Stimulated activated CD4-positive, alpha-beta T cell treated with anti-CD3 and anti-CD28 coated beads, Interleukin-2, amount 100 ng/mL, for 24 hours (primary cell): ENCODE data around the gene RPL19.
"Not testable (repeated sequence)": the region's sequence is repeated elsewhere in the genome, so short reads cannot be mapped to it uniquely, and the experiment has no call there.

Experiments
- DNase-seq, 2 donors: peaks; one replicate each; pipeline ENCODE4 v3.0.0-alpha.2; 2020

RPL19 gene

DNA sequence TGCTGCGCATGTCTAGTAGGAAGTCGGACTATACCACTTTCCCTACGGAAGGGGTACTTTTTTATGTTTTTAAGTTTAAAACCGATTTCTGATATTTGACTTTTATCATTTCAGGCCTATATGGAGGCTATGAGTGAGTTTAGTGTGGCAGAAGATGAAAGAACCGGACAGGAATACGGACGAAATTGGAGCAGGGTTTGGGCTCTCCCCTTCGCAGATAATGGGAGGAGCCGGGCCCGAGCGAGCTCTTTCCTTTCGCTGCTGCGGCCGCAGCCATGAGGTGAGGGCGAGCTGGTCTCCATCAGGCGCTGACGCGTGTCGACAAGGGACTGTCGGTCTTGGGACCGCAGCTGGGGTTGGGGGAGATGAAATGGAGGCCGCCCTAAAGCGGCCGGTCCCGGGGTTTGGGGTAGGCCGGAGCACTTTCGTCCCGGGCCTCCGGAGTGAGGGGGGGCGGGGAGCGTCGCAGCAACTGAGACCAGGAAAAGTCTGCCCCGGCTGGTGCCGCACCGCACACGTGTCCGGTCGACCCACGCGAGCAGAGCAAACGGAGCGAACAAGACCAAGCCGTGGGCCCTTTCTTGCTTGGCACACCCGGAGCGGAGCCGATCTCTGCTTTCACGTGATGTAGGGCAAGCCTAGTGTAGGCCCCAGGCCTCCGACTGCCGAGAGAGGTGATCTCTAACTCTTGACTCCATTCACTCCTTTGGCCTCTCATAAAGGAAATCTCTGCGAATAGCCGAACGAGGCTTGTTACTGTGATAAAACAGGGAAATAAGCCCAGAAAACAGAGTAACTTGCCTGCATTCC, at the start of gene RPL19:
Gene RPL19, plus strand, starts transcription at position 214 of the 810 bp plus-strand sequence. Its CDS starts 62 bp downstream, at position 276.
- DNase-seq: peak; percentile 79 to 83

DNA sequence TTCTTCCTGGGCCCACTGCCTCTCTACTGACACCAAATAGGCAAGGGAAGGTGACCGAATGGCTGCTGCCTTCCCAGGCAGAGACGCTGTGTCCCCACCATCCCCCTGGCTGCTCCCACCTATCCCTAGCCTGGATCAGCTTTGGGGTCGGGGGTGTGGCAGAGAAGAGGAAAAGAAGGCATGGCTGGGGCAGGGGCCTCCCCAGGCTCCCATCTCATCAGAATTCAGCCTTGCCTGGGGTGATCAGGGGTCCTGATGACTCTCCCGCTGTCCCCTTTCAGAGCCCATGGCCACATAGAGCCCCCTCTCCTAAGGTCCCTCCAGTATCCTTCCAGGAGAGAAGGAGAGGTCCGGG, 49.3 kb upstream of the RPL19 start:
- DNase-seq: no peak

DNA sequence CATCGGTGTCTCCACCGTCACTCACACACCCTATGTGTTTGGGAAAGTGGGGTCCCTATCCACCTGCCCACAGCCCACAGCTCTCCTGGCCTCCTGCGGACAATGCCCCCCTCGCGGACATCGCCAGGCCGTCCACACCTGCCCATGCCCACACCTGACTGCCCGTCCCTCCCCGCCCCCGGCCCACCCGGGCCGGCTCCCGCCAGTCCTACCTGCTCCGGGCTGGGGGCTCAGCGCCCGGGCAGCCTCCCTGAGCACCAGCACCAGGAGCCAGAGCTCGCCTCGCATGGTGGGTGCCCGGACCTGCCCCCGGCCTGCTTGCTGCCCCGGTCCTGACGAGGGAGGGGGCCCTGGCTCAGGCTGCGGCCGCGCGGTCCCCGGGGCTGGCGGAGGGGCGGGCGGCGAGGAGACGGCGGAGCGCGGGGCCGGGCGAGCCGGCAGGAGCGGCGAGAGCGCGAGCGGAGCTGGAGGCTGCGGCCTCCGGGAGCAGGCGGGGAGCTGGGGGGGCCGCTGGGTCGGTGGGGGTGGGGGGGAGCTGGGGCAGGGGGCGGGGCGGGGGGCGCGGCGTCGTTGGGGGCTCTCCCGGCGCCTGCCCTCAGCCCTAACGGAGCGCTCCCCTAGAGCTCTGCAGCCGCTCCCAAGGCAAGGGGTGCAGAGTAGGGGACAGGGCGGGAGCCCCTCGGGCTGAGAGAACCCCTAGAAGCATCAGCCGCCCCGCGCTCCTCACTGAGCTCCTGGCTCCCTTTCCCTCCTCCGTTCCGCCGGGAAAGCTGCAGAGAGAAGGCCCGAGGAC, 48.7 kb upstream of the RPL19 start, which contains the start of gene PLXDC1:
Gene PLXDC1, minus strand, starts transcription at position 488 of the 793 bp plus-strand sequence. Its CDS starts 200 bp downstream, at position 288.
- peak; percentile 27 to 29 for DNase-seq

DNA sequence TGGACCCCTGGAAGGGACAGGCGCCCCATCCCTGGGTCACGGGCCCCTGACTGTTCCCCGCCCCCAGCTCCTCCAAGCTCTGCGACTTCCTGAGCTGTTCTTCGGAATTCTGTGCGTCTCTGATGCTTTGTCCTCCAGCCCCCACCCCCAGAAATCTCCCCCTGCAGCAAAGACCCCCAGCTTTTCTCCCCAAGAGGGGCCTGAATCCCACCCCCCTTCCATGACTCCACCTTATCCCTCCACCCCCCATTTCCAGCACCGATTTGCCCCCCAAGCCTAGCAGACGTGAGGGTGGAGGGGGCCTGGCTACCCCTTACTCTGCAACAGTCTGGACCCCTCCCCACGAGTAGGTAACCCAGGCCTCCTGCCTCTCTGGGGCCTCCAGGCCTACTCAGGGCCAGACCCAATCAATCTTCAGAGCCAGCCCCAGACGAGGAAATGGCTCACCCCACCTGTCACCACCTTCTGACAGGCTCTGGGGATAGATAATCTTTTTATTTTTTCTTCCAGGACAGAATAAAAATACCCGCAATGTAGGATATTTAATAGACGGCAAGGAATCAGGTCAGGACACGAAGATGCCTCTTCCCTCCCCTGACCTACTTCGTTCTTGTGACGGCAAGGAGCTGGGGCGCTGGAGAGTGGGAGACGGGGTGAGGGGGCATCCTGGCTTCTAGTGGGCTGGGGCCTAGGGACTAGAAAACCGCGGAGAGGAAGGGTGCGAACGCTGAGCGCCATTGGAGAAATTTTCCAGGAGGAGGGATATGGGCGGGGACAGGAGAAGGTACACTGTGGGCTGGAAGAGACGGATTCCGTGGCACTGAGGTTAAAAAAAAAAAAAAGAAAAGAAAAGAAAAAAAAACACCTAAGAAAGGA, 47.9 kb upstream of the RPL19 start:
- DNase-seq: peak in 1 of 2 donors; percentile 28

DNA sequence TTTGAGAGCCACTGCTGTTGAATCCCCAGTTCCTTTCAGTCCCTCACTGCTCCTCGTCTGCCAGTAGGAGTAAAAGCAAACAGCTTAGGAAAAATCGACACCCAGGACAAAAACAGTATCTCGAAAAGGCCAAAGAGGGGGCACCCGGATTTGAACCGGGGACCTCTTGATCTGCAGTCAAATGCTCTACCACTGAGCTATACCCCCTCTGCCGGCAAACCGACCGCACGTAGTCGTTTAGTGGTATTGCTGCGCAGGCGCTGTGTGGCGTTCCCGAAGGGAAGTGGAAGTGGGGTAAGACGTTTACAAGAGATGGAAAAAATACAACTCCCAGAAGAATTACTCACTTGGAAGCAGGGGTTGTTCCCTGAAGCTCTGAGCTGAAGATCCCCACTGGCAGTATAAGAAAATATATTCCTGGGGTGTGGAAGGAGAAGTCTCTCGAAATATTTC, 46.5 kb upstream of the RPL19 start:
- peak; percentile 96 to 98 for DNase-seq

DNA sequence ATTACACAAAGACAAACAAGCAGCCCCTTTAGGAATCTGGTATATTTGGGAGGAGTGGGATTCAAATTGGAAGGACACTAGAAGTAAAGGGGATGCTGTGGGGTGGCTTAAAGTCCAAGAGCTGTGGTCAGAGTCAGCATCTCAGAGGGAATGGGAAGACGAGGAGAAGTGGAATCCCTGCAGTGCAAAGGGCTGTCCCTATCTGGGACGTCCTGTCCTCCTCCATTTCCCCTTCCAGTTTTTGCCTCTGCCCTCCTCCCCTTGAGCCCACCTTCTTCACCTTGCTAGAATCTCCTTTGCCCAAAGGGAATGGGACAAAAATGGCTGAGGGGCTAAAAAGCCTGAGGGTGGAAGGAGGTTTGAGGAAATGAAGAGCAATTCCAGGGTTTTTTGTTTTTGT, 44.4 kb upstream of the RPL19 start:
- no peak for DNase-seq

DNA sequence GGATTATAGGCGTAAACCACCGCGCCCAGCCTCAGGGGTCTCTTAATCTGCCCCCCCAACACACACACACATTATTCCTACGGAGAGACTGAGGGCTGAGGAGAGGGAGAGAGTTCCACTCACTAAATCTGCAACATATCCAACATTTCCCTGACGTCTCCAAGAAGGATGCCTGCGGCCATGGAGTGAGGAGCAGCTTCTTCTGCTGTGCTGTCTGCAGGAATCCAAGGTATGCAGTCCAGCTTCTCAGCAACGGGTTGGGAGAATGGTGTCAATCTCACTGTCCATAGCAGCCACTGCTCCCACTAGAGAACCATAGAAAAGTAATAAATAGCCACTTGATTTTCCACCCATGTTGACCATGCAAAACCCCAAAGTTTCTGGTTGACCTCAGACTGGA, 43.6 kb upstream of the RPL19 start:
- DNase-seq: no peak

DNA sequence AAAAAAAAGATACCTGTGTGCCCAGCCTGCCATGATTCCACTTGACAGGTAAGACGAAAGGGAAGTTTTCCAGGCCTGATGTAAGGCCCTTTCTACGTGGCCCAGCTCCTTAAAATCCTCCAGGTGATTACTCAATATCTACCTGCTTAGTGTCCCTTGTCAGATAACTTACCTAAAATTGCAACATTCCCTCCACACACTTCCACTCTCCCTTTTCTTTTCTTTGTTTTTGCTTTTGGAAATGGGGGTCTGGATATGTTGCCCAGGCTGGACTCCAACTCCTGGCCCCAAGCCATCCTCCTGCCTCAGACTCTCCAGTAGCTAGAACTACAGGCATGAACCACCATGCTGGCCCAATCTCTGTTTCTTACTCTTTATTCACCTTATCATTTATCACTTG, 41.5 kb upstream of the RPL19 start:
- DNase-seq: no peak

DNA sequence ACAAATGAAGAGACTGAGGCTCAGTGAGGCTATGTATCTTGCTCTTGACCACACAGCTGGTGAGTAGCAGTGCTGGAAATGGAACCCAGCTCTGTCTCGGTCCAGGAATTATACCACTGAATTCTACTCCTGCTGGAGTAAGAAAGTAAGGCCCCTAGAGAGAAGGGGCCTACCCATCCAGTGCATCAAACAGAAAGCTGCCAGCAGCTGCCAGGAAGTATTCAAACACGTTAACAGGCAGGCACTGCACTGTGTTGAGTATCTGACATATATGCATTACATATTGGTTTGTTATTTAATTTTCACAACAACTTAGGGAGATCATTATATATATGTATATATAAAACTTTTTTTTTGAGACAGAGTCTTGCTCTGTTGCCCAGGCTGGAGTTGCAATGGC, 38.1 kb upstream of the RPL19 start:
- no peak for DNase-seq

DNA sequence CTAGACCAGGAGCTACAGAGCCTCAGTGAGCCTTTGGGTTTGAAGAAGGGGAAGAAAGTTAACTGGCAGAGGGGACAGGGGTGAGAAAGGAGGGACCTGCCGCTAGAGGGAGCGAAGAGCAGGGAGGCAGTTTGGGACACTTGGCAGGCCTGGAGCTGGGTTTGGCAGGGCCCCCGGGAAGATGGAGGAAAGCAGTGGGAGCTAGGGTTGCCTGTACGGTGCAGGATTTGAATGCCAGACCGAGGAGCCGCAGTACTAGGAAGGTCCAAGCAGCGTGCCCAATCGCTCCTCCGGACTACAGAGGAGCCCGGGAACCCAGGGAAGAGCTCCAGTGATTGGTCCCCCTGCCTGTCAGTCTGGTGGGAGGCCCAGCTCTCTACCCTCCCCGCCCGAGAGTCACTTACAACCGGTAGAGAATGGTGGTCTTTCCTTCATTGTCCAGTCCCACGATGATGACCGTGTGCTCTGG, 35.4 kb upstream of the RPL19 start:
- DNase-seq: peak; percentile 82

DNA sequence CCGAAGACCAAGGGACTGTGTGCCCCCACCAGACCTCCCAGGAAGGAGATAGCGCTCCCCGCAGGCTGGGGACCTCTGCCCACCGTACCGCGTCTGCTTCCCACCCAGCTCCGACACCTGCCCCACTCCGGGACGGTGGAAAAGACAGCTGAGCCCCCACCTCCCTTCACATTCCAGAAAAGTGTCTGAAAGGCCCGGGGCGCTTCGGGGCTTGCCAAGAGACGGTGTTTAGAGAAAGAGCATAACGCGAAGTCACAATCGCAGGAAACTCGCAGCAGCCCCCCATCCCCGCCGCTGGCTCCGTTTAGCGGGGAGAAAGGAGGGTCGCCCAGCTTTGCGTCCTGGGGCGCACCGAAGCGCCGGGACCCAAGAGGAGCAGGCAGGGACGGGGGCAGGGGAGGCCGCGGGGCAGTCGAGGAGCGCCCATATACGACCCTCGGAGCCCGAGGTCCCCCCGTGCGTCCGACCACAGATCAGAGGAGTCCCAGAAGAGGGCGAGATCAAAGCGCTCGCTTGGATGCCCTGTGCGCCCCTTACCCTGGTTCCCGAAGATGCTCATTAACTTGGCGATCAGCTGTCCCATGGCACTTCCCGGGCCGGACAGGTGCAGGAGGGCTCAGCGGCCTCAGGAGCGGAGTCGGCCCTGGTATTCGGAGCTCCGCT, 34.8 kb upstream of the RPL19 start:
- DNase-seq: no peak

DNA sequence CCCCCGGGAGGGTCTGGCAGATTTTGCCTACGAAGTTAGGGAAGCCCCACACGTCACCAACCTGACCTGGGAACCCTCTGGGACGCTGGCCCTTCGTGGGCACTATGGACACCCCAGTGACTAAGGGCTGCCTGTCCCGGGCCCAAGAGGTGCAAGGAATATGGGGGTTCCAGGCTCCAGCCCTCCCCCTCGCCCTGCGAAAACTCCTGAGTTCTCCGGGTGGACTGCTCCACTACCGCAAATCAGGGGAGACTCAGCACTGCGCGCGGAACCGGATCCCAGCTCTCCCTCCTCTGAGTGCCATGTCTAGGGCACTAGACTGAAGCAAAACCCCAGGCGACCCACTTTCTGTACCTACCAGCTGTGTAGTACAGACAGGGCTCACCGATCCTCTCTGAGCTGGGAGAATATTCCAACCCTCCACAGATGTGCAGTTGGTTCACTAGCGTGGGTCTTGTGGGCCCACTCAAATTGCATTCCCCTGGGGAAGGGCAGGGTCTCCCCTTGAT, 34.2 kb upstream of the RPL19 start, which contains the start of gene ARL5C:
Gene ARL5C, minus strand, starts transcription at position 321 of the 509 bp plus-strand sequence. CDS start 401 bp downstream, outside the sequence.
- no peak for DNase-seq

DNA sequence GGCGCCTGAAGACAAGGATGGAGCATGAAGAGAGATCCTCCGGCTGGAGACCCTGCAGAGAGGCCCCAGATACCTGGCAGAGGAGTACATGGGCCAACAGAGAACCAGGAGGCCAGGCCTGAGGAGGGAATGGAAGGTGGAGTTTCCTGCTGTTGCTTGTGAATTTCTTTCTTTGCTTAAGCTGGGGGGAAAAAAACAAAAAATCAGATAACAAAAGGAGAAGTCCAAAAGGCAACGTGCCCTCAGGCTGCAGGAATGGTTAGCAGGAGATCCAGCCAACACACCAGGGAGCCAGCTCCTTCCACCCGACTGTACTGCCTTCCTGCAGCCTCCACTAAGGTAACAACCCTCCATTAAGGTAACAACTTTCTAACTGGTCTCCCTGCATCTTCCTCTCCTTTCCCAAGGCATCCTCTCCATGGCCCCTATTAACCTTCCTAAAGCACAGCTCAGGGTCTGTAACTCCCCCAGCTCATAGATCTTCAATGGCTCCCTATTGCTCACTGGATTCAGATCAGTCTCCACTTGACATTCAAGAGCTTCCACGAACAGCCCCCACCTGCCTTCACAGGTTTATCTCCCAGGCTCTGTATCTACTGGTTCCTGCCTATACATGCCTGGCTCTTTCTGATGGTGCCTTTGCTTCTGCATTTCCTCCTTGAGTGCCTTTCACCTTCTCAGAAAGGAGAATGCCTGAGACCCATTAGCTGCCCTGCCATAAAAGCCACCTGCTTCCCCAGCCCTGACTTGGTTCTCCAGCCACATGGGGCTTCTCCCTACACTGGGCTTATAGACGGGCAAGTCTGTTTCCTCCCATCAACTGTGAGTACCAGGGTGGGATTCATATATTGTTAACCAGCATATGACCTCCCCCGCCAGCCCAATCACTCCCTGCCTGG, 33.4 kb upstream of the RPL19 start:
- no peak for DNase-seq

DNA sequence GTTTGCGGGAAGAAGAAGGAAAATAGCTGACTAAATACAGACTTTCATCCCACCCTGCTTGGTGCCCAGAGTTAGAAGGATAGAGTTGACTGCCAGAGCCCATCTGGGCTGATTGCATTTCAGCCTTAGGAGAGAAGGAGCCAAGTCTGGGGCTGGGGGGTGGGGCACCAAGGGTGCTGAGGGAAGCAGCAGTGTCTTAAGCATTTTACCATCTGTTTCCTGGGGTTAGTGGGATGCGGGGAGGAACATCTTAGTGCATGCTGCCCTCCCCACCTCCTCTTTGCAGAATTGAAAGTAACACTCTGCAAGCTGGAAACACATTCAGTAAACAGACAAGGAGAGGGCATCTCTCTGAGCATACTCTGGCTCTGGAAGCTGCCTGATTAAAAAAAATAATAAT, 32.6 kb upstream of the RPL19 start:
- no peak for DNase-seq

DNA sequence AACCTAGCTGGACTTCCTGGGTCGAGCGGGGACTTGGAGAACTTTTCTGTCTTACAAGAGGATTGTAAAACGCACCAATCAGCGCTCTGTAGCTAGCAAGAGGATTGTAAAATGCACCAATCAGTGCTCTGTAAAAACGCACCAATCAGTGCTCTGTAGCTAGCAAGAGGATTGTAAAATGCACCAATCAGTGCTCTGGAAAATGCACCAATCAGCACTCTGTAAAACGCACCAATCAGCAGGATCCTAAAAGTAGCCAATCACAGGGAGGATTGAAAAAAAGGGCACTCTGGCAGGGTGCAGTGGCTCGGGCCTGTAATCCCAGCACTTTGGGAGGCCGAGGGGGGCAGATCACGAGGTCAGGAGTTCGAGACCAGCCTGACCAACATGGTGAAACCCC, 31.6 kb upstream of the RPL19 start:
- DNase-seq: not testable (repeated sequence)

DNA sequence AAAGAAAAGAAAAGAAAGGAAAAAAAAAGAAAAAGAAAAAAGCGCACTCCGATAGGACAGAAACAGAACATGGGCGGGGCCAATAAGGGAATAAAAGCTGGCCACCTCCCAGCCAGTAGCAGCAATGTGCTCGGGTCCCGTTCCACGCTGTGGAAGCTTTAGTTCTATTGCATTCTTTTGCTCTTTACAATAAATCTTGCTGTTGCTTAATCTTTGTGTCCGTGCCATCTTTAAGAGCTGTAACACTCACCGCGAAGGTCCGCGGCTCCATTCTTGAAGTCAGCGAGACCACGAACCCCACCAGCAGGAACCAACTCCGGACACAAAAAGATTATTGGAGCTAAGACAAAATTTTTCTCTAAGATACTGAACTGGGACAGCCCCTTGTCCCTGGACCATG, 31.0 kb upstream of the RPL19 start:
- DNase-seq: no peak

DNA sequence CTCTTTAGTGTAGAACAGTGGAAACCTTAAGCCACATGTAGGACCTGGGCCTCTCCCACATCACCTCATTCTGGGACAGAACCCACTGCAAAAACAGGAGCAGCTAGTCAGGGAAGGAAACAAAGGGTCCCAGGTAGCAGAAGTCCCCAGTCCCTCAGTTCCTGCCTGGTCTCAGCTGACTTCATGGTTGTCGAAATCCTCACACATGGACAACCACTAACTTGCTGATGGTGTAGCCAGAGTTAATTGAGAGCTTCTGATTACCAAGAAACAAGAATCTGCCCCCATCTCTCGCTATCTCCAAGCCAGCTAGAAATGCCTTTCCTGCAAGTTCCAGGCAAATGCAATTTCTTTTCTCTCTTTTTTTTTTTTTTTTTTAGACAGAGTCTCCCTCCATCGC, 30.6 kb upstream of the RPL19 start:
- DNase-seq: no peak

DNA sequence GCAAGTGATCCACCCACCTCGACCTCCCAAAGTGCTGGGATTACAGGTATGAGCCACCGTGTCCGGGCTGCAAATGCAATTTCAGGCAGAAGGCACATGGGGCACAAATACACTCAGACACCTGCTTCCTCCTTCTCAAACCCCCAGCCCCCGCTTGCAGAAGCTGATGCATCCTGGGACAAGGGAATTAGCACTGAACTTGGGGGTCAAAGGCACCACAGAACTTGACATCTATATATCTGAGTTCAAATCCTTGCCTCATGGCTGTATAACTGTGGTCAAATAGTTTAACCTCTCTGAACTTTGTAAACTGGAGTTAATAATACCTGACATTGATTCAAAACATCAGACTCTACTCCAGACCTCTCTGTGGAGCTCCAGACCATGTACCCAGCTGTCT, 30.0 kb upstream of the RPL19 start:
- DNase-seq: no peak

DNA sequence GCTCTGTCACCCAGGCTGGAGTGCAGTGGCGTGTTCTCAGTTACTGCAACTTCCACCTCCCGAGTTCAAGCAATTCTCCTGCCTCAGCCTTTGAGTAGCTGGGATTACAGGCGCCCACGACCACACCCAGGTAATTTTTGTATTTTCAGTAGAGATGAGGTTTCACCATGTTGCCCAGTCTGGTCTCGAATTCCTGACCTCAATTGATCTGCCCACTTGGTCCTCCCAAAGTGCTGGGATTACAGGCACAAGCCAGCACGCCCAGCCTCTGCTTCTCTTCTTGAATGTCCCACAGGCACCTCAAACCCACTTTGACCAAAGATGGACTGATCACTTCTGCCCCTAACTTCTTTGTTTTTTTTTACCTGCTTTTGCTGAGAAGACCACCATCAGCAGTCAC, 29.5 kb upstream of the RPL19 start:
- DNase-seq: no peak

DNA sequence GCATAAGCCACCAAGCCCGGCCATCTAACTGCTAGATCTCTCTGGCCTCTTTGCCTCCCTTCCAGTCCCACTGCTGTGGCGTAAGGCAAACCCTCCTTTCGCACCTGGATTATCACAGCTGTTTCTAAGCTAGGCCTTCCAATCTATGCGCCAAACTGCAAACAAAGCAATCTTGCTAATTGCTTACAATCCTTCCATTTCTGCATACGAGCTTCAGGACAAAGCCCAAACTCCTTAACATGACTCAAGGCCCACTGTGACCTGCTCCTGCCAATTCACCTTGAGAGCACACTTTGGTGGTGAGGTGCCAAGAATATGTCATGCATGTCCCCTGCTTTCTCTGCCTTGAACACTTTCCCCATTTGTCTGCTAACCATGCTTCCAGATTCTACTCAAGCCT, 28.1 kb upstream of the RPL19 start:
- DNase-seq: no peak

DNA sequence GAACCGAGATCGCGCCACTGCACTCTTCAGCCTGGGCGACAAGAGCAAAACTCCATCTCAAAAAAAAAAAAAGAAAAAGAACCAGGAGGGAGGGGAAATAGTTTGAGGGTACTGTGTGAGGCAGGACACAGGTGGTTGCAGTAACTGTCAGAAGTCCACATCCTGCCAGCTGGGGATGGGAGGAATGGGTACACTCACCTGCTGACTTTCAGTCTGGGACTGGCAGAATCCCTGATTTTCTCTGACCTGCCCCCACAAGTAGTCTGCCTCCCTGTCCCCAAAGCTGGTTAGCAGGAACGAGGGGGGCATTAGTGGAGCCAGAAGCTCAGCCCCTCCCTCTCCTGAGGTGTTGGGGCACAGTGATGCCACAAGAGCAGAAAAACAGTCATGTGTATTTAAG, 27.0 kb upstream of the RPL19 start:
- DNase-seq: no peak
